ENCODE measurements around the gene CFAP119. TPM values are rescaled to one million over a fixed set of nuclear protein-coding genes. Genes with fewer than 3 reads are reported as not detected.
A peak's percentile ranks its signal among the peaks of the same experiment; 100 is the strongest.

Gene CFAP119
- total and polyA plus RNA-seq, 7 donors: 0.48 to 3.0 (median 0.69) TPM

- intact Hi-C loops (cut with DNase I): no loop called here
- DNase-seq: no peak
- peaks cover 27% of the 10 kb centered on the region for H3K4me1 ChIP-seq
- no peak overlapping the region for H3K27ac ChIP-seq
- no peak overlapping the region for H3K4me3 ChIP-seq
- H3K9me3 ChIP-seq: no peaks in the 10 kb centered on the region
- WGBS, 3 donors: 74 to 81% (median 74%) methylated on average over 4 of the region's 4 CpGs
- ATAC-seq: no peak
- peaks cover 2 to 33% of the 10 kb centered on the region in 2 donors for H3K36me3 ChIP-seq (ENCODE audit: insufficient read depth in 1 of 2, low read depth in 1 of 2)
- no peak for TF ChIP-seq CTCF (IDR thresholded peaks at IDR 0.05)
- H3K27me3 ChIP-seq (ENCODE audit: insufficient read depth in 3 of 3, low read length in 2 of 3): no peaks in the 10 kb centered on the region
These were observed 18.7 kb upstream of the CFAP119 start for GRCh38 chr16:30780549-30780948.

GRCh38 chr16:30780021-30780420 lies 18.2 kb upstream of the CFAP119 start:
- peaks cover 2 to 33% of the 10 kb centered on the region in 2 donors for H3K36me3 ChIP-seq (ENCODE audit: insufficient read depth in 1 of 2, low read depth in 1 of 2)
- H3K9me3 ChIP-seq: no peaks in the 10 kb centered on the region
- no peak for TF ChIP-seq CTCF (IDR thresholded peaks at IDR 0.05)
- peaks cover 28% of the 10 kb centered on the region for H3K4me1 ChIP-seq
- intact Hi-C loops (cut with DNase I): no loop called here
- no peaks in the 10 kb centered on the region for H3K27me3 ChIP-seq (ENCODE audit: insufficient read depth in 3 of 3, low read length in 2 of 3)
- no peak overlapping the region for H3K4me3 ChIP-seq
- ATAC-seq: no peak
- no peak for DNase-seq
- H3K27ac ChIP-seq: no peak overlapping the region
- WGBS, 3 donors: 59 to 97% (median 80%) methylated on average over 3 of the region's 3 CpGs

- H3K9me3 ChIP-seq: no peaks in the 10 kb centered on the region
- H3K27ac ChIP-seq: no peak overlapping the region
- H3K4me1 ChIP-seq: peaks cover 32% of the 10 kb centered on the region
- 64 to 80% (median 67%) methylated on average over 6 of the region's 6 CpGs for WGBS, 3 donors
- DNase-seq: no peak
- TF ChIP-seq CTCF (IDR thresholded peaks at IDR 0.05): no peak
- no peak for ATAC-seq
- H3K4me3 ChIP-seq: no peak overlapping the region
- intact Hi-C loops (cut with DNase I): no loop called here
- peaks cover 2 to 33% of the 10 kb centered on the region in 2 donors for H3K36me3 ChIP-seq (ENCODE audit: insufficient read depth in 1 of 2, low read depth in 1 of 2)
- H3K27me3 ChIP-seq (ENCODE audit: insufficient read depth in 3 of 3, low read length in 2 of 3): no peaks in the 10 kb centered on the region
These were observed 17.7 kb upstream of the CFAP119 start for GRCh38 chr16:30779596-30779995.

GRCh38 chr16:30778549-30779244 lies 16.8 kb upstream of the CFAP119 start:
- Histone ChIP-seq H3K4me1 (peaks cover 38% of the 10 kb centered on the region), H3K36me3 (ENCODE audit: insufficient read depth in 1 of 2, low read depth in 1 of 2) (peaks cover 2 to 36% of the 10 kb centered on the region in 2 donors), H3K27ac (peak overlapping the region; percentile 58), H3K9me3 (no peaks in the 10 kb centered on the region), H3K27me3 (ENCODE audit: insufficient read depth in 3 of 3, low read length in 2 of 3) (no peaks in the 10 kb centered on the region), H3K4me3 (no peak overlapping the region)
- ATAC-seq (peak; percentile 9 to 46 (median 40)), DNase-seq (peak; percentile 42 to 82)
- intact Hi-C loops (cut with DNase I): no loop called here
- 65 to 73% (median 66%) methylated on average over 14 of the region's 14 CpGs for WGBS, 3 donors
- TF ChIP-seq CTCF (IDR thresholded peaks at IDR 0.05): no peak

Data from psoas muscle (tissue), 8 donors.